HepG2 (cell line): ENCODE measurements around the gene MRPL38. TPM values are rescaled to one million over a fixed set of nuclear protein-coding genes. Genes with fewer than 3 reads are reported as not detected.

Experiments
- ARNTL ChIP-seq: sonication (generic); formaldehyde crosslinking; IDR thresholded peaks from 2 replicates; pipeline ENCODE4 v1.4.0; 2020; ENCODE audit warnings: mild to moderate bottlenecking, missing genetic modification reagents
- BRD4 ChIP-seq: sonication (generic); formaldehyde crosslinking; IDR thresholded peaks from 2 replicates; pipeline ENCODE4 v1.4.0; 2020; ENCODE audit warnings: missing genetic modification reagents
- CSRNP1 ChIP-seq: sonication (generic); formaldehyde crosslinking; IDR thresholded peaks from 2 replicates; pipeline ENCODE4 v1.8.1; 2023; ENCODE audit warnings: mild to moderate bottlenecking, missing genetic modification reagents
- ERF ChIP-seq: IDR thresholded peaks from 2 replicates; pipeline ENCODE4 v1.6.1; 2018; ENCODE audit warnings: missing biosample characterization, missing genetic modification reagents
- GFI1 ChIP-seq: sonication (generic); formaldehyde crosslinking; IDR thresholded peaks from 2 replicates; pipeline ENCODE4 v1.5.0; 2020; ENCODE audit warnings: missing genetic modification reagents, mild to moderate bottlenecking, borderline replicate concordance
- GPBP1L1 ChIP-seq: sonication (generic); formaldehyde crosslinking; IDR thresholded peaks from 2 replicates; pipeline ENCODE4 v1.5.0; 2020; ENCODE audit warnings: mild to moderate bottlenecking, missing genetic modification reagents
- HDAC2 ChIP-seq: sonication (generic); formaldehyde crosslinking; IDR thresholded peaks from 2 replicates; pipeline ENCODE4 v1.4.0; 2020; ENCODE audit warnings: missing genetic modification reagents
- HOXA3 ChIP-seq: sonication (generic); formaldehyde crosslinking; IDR thresholded peaks from 2 replicates; pipeline ENCODE4 v1.5.0; 2020; ENCODE audit warnings: missing genetic modification reagents
- MIER3 ChIP-seq: IDR thresholded peaks from 2 replicates; pipeline ENCODE4 v1.6.1; 2016; ENCODE audit warnings: missing compliant biosample characterization, borderline replicate concordance
- NONO ChIP-seq, 2 experiments: fragments of 450-650 bp in 1 of 2; sonication (generic) in 1 of 2; formaldehyde crosslinking in 1 of 2; IDR thresholded peaks in 1 of 2; conservative IDR thresholded peaks in 1 of 2; 2 replicates each; pipeline versions ENCODE4 v1.6.1 to v1.8.0; 2017 to 2022; ENCODE audit warnings: mild to moderate bottlenecking in 1 of 2, missing genetic modification reagents in 1 of 2, moderate library complexity in 1 of 2
- NR2F1 ChIP-seq, 2 experiments: fragments of 450-650 bp in 1 of 2; formaldehyde crosslinking in 1 of 2; IDR thresholded peaks; 2 replicates each; pipeline versions ENCODE4 v1.5.0 to v1.6.1; 2016 to 2020; ENCODE audit warnings: mild to moderate bottlenecking in 1 of 2, missing compliant biosample characterization in 1 of 2, missing genetic modification reagents in 1 of 2, moderate library complexity in 1 of 2
- SALL2 ChIP-seq: sonication (generic); formaldehyde crosslinking; IDR thresholded peaks from 2 replicates; pipeline ENCODE4 v1.8.1; 2023; ENCODE audit warnings: mild to moderate bottlenecking, missing genetic modification reagents, inconsistent platforms
- TOPORS ChIP-seq: sonication (generic); formaldehyde crosslinking; IDR thresholded peaks from 2 replicates; pipeline ENCODE4 v1.8.0; 2023; ENCODE audit warnings: mild to moderate bottlenecking, missing genetic modification reagents
- ZBTB2 ChIP-seq: sonication (generic); formaldehyde crosslinking; IDR thresholded peaks from 2 replicates; pipeline ENCODE4 v1.8.0; 2022; ENCODE audit warnings: low read depth, missing genetic modification reagents
- ZNF276 ChIP-seq: sonication (generic); formaldehyde crosslinking; IDR thresholded peaks from 2 replicates; pipeline ENCODE4 v1.4.0; 2020; ENCODE audit warnings: mild to moderate bottlenecking, low read depth, missing genetic modification reagents
- ZSCAN12 ChIP-seq: sonication (generic); formaldehyde crosslinking; IDR thresholded peaks from 2 replicates; pipeline ENCODE4 v1.9.0; 2021; ENCODE audit warnings: mild to moderate bottlenecking, missing genetic modification reagents
- polyA plus RNA-seq, 8 experiments: library from polyadenylated mRNA; depleted of rRNA in 3 of 8; stranded (reverse) in 7 of 8; unstranded in 1 of 8; fragments of >200 nt; fragmentation: Illumina TruSeq in 4 of 8; extraction: Trizol in 4 of 8; gene quantifications; 2 replicates each; pipeline versions ENCODE4 v1.2.1 to v1.2.3, GENCODE V29; 2011 to 2016; ENCODE audit warnings: low read depth in 4 of 8, missing spikeins in 1 of 8, mixed read lengths in 1 of 8; ENCODE audit not compliant: insufficient read depth in 1 of 8
- total RNA-seq, 5 experiments: library from RNA; depleted of rRNA; stranded (reverse); fragments of >200 nt; fragmentation: Illumina TruSeq; extraction: Trizol; gene quantifications; 2 replicates each; pipeline ENCODE4 v1.2.3, GENCODE V29; 2016; ENCODE audit warnings: low read depth in 1 of 5
- TF ChIP-seq, protein P1 (sequence below): sonication (generic); formaldehyde crosslinking; IDR thresholded peaks from 2 replicates; pipeline ENCODE4 v1.4.0; 2020; ENCODE audit warnings: low read depth, mild to moderate bottlenecking, missing genetic modification reagents

Gene MRPL38
- total and polyA plus RNA-seq, 2 of the 13 experiments (the other 11 are each of a cell fraction or from before 2014, with no cell fraction given), result 83.7 to 125 TPM

GRCh38 chr17:75891605-75892555, 12.8 kb downstream of the MRPL38 start (continued):
- TF ChIP-seq GFI1 (CRISPR knock-in tag) (peak; percentile 83; the same call in 1 of the 2 replicates), ZNF276 (CRISPR knock-in tag) (no peak; the same call in 1 of the 2 replicates), BRD4 (no peak; the same call in 1 of the 2 replicates), GPBP1L1 (CRISPR knock-in tag) (no peak), HOXA3 (CRISPR knock-in tag) (peak; percentile 51), NR2F1 (CRISPR knock-in tag; IDR thresholded peaks at IDR 0.05) (peak; percentile 56 to 93; a peak in 3 of 4 replicates), ERF (no peak), NONO (IDR thresholded peaks at IDR 0.05) (no peak), NONO (CRISPR knock-in tag; conservative IDR thresholded peaks at IDR 0.05) (peak; percentile 14), TOPORS (CRISPR knock-in tag) (peak; percentile 21; the same call in 1 of the 2 replicates), ZSCAN12 (0 out of 2 replicates have a peak, but pooled peaks have one; percentile 37), ZBTB2 (0 out of 2 replicates have a peak, but pooled peaks have one; percentile 7), CSRNP1 (0 out of 2 replicates have a peak, but pooled peaks have one; percentile 27), ARNTL (CRISPR knock-in tag) (peak; percentile 86), MIER3 (CRISPR knock-in tag) (0 out of 2 replicates have a peak, but pooled peaks have one; percentile 47), SALL2 (CRISPR knock-in tag) (peak; percentile 82), HDAC2 (CRISPR knock-in tag) (peak; percentile 85)
- TF ChIP-seq, protein P1, sequence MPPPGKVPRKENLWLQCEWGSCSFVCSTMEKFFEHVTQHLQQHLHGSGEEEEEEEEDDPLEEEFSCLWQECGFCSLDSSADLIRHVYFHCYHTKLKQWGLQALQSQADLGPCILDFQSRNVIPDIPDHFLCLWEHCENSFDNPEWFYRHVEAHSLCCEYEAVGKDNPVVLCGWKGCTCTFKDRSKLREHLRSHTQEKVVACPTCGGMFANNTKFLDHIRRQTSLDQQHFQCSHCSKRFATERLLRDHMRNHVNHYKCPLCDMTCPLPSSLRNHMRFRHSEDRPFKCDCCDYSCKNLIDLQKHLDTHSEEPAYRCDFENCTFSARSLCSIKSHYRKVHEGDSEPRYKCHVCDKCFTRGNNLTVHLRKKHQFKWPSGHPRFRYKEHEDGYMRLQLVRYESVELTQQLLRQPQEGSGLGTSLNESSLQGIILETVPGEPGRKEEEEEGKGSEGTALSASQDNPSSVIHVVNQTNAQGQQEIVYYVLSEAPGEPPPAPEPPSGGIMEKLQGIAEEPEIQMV (CRISPR knock-in tag), result 0 out of 2 replicates have a peak, but pooled peaks have one; percentile 23
